ENCODE data around the gene BAIAP2.

DNA sequence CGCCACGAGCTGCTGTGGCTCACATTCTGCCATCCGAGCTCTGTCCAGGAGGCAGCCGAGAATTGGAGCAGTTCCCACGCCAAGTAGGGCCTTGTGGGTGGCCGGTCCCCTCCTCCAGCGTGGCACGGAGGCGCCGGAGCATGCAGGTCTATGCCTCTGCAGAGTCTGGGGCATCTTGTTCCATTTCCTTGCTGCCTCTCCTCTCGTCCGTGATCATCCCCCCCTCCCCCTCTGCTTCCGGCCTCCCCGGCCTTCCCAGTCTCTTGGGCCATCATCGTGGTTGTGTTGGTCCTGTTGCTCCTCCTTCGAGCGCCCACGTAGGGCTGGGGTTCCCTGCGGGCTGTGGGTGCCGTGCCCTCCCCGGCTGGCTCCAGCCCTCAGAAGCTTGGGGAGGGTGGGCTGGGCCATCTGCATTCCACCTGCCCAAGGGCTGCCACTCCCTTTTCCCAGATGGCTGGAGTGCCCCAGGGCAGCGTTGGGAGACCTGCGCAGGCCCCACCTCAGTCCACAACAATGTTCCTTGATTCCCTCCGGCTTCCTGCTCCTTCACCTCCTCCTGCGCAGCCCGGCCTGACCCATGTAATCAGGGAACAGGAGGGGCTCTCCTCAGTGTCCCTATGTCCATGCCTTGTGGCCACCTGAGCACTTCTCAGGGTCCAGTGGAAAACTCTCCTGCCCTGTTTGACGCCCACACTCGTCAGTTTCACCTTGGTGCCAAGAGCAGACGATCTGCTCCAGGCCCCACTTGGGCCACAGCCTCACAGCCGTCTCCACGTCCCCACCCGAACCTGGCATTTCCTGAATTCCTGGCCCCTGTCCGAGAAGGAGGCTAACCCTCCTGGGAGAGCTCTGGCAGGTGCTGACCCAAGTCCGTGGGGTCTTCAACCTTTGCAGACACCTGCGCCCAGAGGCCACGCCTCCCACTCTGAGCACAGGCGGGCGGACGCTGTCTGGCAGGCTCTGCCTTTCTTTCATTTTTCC lies 37.1 kb downstream of the BAIAP2 start:
- TF ChIP-seq, protein P1, sequence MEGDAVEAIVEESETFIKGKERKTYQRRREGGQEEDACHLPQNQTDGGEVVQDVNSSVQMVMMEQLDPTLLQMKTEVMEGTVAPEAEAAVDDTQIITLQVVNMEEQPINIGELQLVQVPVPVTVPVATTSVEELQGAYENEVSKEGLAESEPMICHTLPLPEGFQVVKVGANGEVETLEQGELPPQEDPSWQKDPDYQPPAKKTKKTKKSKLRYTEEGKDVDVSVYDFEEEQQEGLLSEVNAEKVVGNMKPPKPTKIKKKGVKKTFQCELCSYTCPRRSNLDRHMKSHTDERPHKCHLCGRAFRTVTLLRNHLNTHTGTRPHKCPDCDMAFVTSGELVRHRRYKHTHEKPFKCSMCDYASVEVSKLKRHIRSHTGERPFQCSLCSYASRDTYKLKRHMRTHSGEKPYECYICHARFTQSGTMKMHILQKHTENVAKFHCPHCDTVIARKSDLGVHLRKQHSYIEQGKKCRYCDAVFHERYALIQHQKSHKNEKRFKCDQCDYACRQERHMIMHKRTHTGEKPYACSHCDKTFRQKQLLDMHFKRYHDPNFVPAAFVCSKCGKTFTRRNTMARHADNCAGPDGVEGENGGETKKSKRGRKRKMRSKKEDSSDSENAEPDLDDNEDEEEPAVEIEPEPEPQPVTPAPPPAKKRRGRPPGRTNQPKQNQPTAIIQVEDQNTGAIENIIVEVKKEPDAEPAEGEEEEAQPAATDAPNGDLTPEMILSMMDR (IDR thresholded peaks at IDR 0.05) = no peak
- TF ChIP-seq EZH2 (IDR thresholded peaks at IDR 0.05; ENCODE audit: borderline replicate concordance, insufficient read depth, low read depth, low read length, poor library complexity, severe bottlenecking) = no peak
